Rectal smooth muscle tissue (tissue), 1 donor: Measurements from ENCODE around the gene FOXK2.

ENCODE experiments used
- H3K27ac ChIP-seq: one replicate; pipeline ENCODE4 v1.7.0; 2013; ENCODE audit warnings: low read depth, low read length, inconsistent platforms
- H3K27me3 ChIP-seq: one replicate; pipeline ENCODE4 v1.7.0; 2013; ENCODE audit warnings: low read length; ENCODE audit not compliant: control insufficient read depth, insufficient read depth
- H3K36me3 ChIP-seq: one replicate; pipeline ENCODE4 v1.7.0; 2013; ENCODE audit warnings: low read length; ENCODE audit not compliant: control insufficient read depth, insufficient read depth
- H3K4me1 ChIP-seq: one replicate; pipeline ENCODE4 v1.7.0; 2013; ENCODE audit warnings: low read length; ENCODE audit not compliant: control insufficient read depth, insufficient read depth
- H3K4me3 ChIP-seq: one replicate; pipeline ENCODE4 v1.7.0; 2013; ENCODE audit warnings: low read length
- H3K9ac ChIP-seq: one replicate; pipeline ENCODE4 v1.7.0; 2013; ENCODE audit warnings: low read length

Gene FOXK2

GRCh38 chr17:82592767-82593589 is 73.4 kb downstream of the FOXK2 start:
- Histone ChIP-seq H3K36me3 (peaks cover 8% of the 10 kb centered on the region), H3K27me3 (no peaks in the 10 kb centered on the region), H3K4me1 (peaks cover 23% of the 10 kb centered on the region), H3K4me3 (peak overlapping the region; percentile 73), H3K27ac (peak overlapping the region; percentile 85), H3K9ac (peak overlapping the region; percentile 57)

GRCh38 chr17:82593590-82594087 is 74.1 kb downstream of the FOXK2 start:
- H3K4me3 ChIP-seq, result peak overlapping the region; percentile 73
- peaks cover 23% of the 10 kb centered on the region for H3K4me1 ChIP-seq
- peak overlapping the region; percentile 57 for H3K9ac ChIP-seq
- no peaks in the 10 kb centered on the region for H3K27me3 ChIP-seq
- peaks cover 8% of the 10 kb centered on the region for H3K36me3 ChIP-seq
- peak overlapping the region; percentile 85 for H3K27ac ChIP-seq

- H3K4me3 ChIP-seq, result no peak overlapping the region
- peaks cover 23% of the 10 kb centered on the region for H3K4me1 ChIP-seq
- H3K9ac ChIP-seq, result no peak overlapping the region
- H3K27ac ChIP-seq, result no peak overlapping the region
- H3K27me3 ChIP-seq, result no peaks in the 10 kb centered on the region
- peaks cover 8% of the 10 kb centered on the region for H3K36me3 ChIP-seq
Observed at GRCh38 chr17:82594571-82594970, 75.0 kb downstream of the FOXK2 start.

- no peaks in the 10 kb centered on the region for H3K27me3 ChIP-seq
- peaks cover 8% of the 10 kb centered on the region for H3K36me3 ChIP-seq
- no peak overlapping the region for H3K9ac ChIP-seq
- no peak overlapping the region for H3K4me3 ChIP-seq
- H3K27ac ChIP-seq, result no peak overlapping the region
- peaks cover 18% of the 10 kb centered on the region for H3K4me1 ChIP-seq
Observed at GRCh38 chr17:82595893-82596292, 76.4 kb downstream of the FOXK2 start.

GRCh38 chr17:82596296-82596695 is 76.8 kb downstream of the FOXK2 start:
- Histone ChIP-seq H3K4me3 (no peak overlapping the region), H3K27me3 (no peaks in the 10 kb centered on the region), H3K36me3 (peaks cover 8% of the 10 kb centered on the region), H3K27ac (no peak overlapping the region), H3K9ac (no peak overlapping the region), H3K4me1 (peaks cover 14% of the 10 kb centered on the region)

- Histone ChIP-seq H3K36me3 (peaks cover 15% of the 10 kb centered on the region), H3K27me3 (no peaks in the 10 kb centered on the region), H3K4me3 (no peak overlapping the region), H3K4me1 (peaks cover 9% of the 10 kb centered on the region), H3K27ac (no peak overlapping the region), H3K9ac (no peak overlapping the region)
Observed at GRCh38 chr17:82596837-82597672, 77.5 kb downstream of the FOXK2 start.

GRCh38 chr17:82598256-82599119 is 79.0 kb downstream of the FOXK2 start:
- Histone ChIP-seq H3K4me3 (no peak overlapping the region), H3K4me1 (peaks cover 4% of the 10 kb centered on the region), H3K27me3 (no peaks in the 10 kb centered on the region), H3K9ac (no peak overlapping the region), H3K36me3 (peaks cover 21% of the 10 kb centered on the region), H3K27ac (no peak overlapping the region)

- Histone ChIP-seq H3K4me3 (no peak overlapping the region), H3K4me1 (no peaks in the 10 kb centered on the region), H3K27me3 (no peaks in the 10 kb centered on the region), H3K9ac (no peak overlapping the region), H3K36me3 (peaks cover 21% of the 10 kb centered on the region), H3K27ac (no peak overlapping the region)
Observed at GRCh38 chr17:82599674-82600661, 80.4 kb downstream of the FOXK2 start.

GRCh38 chr17:82600731-82601446 is 81.4 kb downstream of the FOXK2 start:
- no peak overlapping the region for H3K27ac ChIP-seq
- peaks cover 21% of the 10 kb centered on the region for H3K36me3 ChIP-seq
- no peaks in the 10 kb centered on the region for H3K4me1 ChIP-seq
- H3K4me3 ChIP-seq, result no peak overlapping the region
- H3K27me3 ChIP-seq, result no peaks in the 10 kb centered on the region
- no peak overlapping the region for H3K9ac ChIP-seq

- Histone ChIP-seq H3K9ac (no peak overlapping the region), H3K4me1 (no peaks in the 10 kb centered on the region), H3K27ac (no peak overlapping the region), H3K36me3 (peaks cover 21% of the 10 kb centered on the region), H3K27me3 (no peaks in the 10 kb centered on the region), H3K4me3 (no peak overlapping the region)
Observed at GRCh38 chr17:82601447-82602000, 82.0 kb downstream of the FOXK2 start.
